Stimulated activated CD4-positive, alpha-beta T cell treated with anti-CD3 and anti-CD28 coated beads, Interleukin-15, amount 100 ng/mL, for 48 hours (primary cell): ENCODE data around the gene SORL1.

Source experiments
- DNase-seq, 2 donors: peaks; one replicate each; pipeline ENCODE4 v3.0.0-alpha.2; 2020; ENCODE audit warnings: low read depth in 2 of 2

Gene SORL1

DNA sequence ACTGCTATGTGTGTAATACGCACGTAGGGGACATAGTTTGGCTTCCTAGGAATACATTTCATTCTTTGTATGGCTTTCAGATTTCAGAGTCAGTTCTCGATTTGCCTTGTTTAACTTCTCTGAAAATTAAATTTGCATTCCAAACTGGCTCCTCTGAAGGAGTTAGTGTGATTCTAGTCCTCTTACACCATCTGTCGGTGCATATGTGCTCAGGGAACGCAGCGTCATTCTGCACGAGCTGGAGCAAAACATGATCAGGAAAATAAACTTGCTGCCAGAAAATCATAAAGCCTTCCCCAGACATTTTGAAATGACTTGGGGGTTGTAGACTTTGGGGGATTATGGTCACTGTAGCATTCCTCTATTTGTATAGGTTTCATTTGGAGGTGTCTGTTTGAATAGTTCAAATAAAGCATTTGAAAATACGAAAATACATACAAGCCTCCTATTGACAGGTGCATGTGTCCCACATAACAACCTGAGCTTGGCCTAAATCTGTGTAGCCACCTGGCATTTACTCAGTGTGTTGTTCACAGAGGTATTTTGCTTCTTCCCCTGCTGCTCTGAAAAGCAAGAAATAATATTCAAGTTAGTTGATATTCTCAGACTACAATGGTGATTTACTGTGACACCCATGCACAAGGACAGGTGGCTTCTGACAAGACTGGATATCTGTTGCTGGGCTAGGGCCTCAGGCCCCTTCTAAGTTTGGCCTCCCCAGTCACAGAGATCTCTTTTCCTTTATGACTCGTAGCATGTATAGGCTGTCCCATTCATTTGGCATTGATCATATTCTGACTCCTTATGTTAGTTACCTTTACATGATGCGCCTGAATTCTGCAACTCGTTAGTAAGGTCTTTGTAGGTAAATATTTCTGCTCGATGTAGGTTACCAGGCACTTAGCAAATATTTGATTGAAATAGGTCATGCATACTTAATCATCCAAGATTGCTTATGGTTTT is 82.3 kb downstream of the SORL1 start:
- no peak for DNase-seq

GRCh38 chr11:121535129-121535796 is 83.1 kb downstream of the SORL1 start:
- no peak for DNase-seq

DNA sequence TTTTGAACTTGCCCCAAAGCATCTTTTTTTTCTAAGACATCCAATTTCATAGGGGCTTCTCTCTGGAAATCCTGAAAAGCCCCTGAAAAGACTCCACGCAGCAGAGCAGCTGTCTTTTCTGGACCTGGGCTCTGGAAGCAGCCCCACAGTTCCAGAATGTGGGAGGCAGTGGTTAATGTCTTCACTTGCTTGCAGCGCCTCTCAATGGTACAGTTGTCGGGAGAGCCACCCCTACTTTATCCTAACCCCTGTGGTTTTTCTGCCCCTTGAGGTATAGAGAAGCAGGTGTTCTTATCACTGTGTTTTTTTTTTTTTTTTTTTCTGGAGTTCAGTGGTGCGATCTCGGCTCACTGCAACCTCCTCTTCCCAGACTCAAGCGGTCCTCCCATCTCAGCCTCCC is 84.0 kb downstream of the SORL1 start:
- DNase-seq: no peak

GRCh38 chr11:121538054-121538453 is 85.9 kb downstream of the SORL1 start:
- no peak for DNase-seq

GRCh38 chr11:121539000-121539399 is 86.9 kb downstream of the SORL1 start:
- no peak for DNase-seq

- no peak for DNase-seq
Observed at GRCh38 chr11:121540627-121541026, 88.5 kb downstream of the SORL1 start.

DNA sequence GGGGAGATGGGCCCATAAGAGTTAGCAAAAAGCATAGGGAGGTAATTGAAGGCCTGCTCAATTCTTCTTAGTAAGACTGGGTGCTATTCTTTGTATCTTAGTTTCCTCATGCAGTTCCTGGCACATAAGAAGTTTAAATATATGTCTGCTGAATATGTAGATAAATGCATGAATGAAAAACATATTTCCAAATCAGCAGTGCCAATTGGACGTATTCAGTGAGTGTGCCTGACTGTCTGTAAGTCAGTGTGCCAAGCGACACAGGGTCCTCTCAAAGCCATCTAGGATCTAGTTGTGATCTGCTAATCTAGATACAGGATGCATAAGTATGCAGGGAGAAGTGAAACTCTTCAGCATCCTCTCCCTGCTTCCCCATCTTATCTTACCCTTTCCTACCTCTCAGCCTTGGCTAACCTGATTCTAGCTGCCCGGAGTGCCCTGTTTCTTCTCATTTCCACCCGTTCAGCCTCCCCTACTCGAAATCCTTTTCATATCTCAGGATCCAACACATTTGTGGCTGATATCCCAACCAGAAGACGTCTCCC is 91.8 kb downstream of the SORL1 start:
- no peak for DNase-seq

- DNase-seq: no peak
Observed at GRCh38 chr11:121544956-121545355, 92.8 kb downstream of the SORL1 start.

DNA sequence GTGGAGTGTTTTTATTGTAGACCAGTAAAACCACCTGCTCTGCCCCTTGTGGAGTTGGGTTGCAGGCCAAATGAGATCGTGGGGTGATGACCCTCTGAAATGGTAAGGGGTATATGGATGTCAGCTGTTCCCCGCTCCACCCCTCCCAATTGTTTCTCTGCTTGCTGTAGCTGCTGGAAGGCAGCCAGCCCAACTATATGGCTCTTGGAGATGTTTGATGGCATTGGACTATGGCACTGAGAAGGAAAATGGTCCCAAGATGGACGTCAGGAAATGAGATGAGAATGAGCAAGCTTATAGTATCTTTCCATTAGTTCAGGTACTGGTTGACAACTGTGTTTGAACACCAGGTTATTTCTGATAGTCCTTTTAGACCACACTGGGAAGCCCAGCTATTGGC is 95.5 kb downstream of the SORL1 start:
- DNase-seq: no peak

DNA sequence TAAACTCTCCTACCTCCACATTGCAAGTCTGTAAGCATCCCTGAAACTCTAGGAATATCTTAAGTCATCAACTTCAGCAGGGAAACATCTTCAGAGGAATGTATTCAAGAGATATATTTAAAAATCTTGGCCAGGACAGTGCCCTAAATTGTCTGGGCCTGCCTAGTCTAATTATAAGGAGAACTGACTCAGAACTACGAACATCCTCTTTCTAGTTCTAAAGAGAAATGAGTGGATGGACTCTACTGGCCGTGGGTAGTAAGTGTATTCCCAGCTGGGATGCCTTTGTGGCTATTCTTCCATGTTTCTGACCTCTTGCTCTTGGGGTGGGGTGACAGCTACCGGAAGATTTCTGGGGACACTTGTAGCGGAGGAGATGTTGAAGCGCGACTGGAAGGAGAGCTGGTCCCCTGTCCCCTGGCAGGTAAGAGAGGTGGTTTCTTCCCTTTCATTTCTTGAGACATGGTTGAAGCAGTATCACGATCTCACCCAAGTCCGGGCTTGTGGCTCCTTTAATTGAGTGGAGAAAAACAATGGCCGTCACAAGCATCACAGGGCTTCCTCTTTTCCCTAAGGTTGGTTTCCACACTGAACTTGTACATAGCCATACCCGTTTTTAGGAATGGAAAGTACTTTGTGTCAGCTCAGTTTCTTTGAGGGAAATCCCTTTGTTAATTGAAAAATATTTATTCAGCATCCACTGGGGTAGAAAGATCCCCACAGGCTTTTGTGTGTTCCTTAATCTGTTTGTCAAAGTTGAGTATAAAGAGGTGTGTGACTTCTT is 98.3 kb downstream of the SORL1 start:
- DNase-seq: no peak

GRCh38 chr11:121551463-121551862 is 99.3 kb downstream of the SORL1 start:
- no peak for DNase-seq

GRCh38 chr11:121552154-121552553 is 100.0 kb downstream of the SORL1 start:
- DNase-seq: no peak

GRCh38 chr11:121552644-121553043 is 100.5 kb downstream of the SORL1 start:
- DNase-seq: no peak

- no peak for DNase-seq
Observed at GRCh38 chr11:121553389-121553788, 101.3 kb downstream of the SORL1 start.

DNA sequence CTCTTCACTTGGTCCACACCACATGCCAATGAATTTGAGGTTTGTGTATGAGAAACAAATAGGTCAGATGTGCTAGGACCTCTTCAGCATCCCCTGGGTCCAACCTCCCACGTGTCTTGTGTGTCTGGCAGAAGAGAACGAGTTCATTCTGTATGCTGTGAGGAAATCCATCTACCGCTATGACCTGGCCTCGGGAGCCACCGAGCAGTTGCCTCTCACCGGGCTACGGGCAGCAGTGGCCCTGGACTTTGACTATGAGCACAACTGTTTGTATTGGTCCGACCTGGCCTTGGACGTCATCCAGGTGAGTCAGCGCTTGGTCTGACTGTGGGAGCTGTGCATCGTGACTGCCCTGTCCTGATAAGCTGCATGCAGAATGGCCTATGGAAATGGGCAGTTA is 101.7 kb downstream of the SORL1 start:
- DNase-seq: no peak

- DNase-seq: no peak
Observed at GRCh38 chr11:121554552-121554951, 102.4 kb downstream of the SORL1 start.

- no peak for DNase-seq
Observed at GRCh38 chr11:121555121-121555520, 103.0 kb downstream of the SORL1 start.

- no peak for DNase-seq
Observed at GRCh38 chr11:121556937-121557336, 104.8 kb downstream of the SORL1 start.

DNA sequence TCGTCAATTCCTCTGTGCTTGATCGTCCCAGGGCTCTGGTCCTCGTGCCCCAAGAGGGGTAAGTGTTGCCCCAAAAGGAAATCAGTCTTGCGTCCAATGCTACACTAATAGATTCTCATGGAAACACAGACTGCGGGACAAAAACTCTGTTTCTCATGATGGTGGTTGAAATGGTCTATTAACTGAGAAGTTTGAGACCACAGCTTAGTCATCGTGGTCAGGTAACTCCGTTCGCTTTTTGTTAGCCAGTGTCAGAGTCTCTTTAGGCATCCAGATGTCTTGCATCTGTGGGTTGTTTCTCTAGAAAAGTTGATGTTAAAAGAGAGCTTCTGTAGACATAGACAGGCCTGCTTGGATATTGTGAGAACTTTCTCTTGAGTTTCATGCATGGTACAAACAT is 105.2 kb downstream of the SORL1 start:
- DNase-seq: no peak

- no peak for DNase-seq
Observed at GRCh38 chr11:121559606-121560200, 107.6 kb downstream of the SORL1 start.

DNA sequence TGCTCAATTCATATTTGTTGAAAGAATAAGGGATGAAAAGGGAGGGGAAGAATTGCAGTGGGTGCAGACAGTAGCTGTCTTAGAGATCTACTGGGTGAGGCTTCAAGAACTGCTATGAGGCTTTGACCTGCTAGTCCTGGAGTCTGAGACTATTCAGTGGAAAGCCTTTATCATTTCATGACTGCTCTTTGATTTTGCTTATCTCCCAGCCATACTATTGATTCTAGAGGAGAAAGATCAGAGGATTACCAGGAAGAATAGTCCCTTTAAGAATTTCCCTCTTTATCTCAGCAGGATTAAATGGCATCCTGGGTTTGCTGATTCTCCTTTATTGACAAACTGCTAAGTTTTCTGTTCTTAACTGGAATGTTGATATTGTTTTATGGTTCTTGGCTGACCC is 108.1 kb downstream of the SORL1 start:
- no peak for DNase-seq

DNA sequence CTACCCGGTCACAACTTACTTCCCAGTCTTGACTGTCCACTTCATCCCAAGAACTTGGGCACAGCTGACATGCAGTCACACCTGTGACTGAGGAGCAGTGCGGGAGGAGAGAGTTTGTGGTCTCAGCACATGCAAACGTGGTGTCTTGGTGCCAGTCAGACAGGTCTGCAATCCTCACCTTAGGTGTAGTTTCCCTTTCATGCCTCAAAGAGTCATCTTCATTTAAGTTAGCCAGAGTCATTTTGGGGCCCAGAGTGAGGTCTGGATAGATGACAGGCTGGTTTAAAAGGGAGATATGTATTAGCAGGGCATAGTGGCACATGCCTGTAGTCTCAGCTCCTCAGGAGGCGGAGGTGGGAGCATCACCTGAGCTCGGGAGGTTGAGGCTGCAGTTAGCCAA is 109.1 kb downstream of the SORL1 start:
- no peak for DNase-seq
